Measurements from ENCODE around the gene PGLYRP2.

PGLYRP2 gene

DNA sequence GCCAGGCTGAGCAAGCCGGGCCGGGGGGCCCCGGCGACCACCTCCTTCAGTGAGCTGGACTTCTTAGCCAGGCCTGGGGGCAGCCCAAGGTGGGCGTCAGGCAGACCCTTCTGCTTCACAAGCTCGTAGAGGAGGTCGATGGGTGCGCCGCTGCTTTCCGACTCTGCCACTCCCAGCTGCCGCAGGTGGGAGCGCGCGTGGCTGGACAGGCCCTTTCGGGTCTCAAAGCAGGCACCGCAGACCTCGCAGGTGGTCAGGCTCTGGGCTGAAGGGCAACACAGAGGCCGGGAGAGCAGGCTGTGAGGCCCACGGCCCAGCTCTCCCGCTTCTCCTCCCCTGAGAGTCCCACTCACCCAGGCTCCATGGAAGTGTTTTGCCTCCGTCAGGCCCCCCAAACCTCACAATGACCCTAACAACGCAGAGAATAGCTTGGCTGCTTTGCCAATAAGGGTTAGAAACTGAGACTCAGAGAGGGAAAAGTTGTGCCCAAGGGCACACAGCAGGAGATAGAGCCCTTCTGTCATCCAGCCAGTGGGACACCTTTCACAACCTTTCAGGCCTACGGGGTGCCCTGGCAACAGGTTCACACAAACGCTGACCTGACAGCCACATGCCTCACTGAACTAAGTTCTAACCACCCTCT is 49.4 kb downstream of the PGLYRP2 start:
- ChIA-PET CTCF (no interaction called here), POLR2A (interaction anchor here (6.7 kb wide), 1 partner anchor 11 kb away, joined by 54 read pairs; the partner anchor contains the start of gene AKAP8L)
- DNase-seq (ENCODE audit: extremely low spot score): no peak
- TF ChIP-seq L3MBTL2 (conservative IDR thresholded peaks at IDR 0.05) (no peak), NFRKB (IDR thresholded peaks at IDR 0.05) (no peak), FOXK2 (IDR thresholded peaks at IDR 0.05) (no peak), LEF1 (IDR thresholded peaks at IDR 0.05; ENCODE audit: borderline replicate concordance) (no peak), ZNF384 (IDR thresholded peaks at IDR 0.05) (no peak), SP1 (IDR thresholded peaks at IDR 0.05) (no peak), CTBP1 (IDR thresholded peaks at IDR 0.05; ENCODE audit: borderline replicate concordance) (no peak), ELF4 (IDR thresholded peaks at IDR 0.05) (no peak), TARDBP (IDR thresholded peaks at IDR 0.05) (no peak), FOXA1 (IDR thresholded peaks at IDR 0.05) (no peak), HDGF (IDR thresholded peaks at IDR 0.05; ENCODE audit: borderline replicate concordance) (no peak), BHLHE40 (IDR thresholded peaks at IDR 0.05; ENCODE audit: borderline replicate concordance) (no peak), FOXM1 (IDR thresholded peaks at IDR 0.05; ENCODE audit: borderline replicate concordance) (no peak), SUZ12 (IDR thresholded peaks at IDR 0.05) (no peak)

DNA sequence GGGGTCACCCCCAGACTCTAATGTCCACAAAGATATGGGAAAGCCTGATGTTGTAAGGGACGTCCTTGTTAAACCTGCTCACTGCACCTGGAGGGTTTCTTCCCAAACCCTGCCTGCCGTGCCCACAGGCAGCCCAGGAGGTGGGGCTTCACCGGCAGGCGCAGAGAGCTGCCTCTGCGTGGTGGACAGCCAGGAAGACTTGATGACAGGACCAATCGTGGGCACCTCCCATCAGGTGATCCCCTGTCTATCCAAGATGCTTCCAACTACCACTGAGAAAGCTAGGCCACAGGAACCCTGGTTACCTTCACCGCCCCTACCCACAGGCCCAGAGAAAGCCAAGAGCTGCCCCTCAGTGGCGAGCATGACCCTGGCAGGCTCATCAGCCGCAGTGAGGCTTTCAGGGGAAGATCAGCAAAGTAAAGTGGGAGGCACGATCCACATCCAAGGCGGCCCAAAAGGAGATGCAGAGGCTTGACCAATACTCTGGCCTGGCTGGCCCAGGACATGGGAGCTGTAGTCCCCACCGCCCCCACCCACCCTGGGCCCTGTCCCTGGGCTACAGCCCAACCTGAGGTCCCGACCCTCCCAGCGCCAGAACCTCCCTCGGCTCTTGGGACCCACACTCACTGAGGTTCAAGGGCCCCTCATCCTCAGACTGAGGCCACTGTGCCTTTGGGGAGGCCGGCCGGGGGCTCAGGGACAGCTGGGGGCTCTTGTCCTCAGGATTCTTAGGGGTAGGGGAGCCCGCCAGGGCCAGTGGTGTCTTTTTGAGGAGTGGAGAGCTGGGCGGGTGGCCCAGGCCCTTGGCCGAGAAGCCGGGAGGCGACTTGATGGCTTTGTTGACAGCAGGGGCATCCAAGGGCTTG is 50.1 kb downstream of the PGLYRP2 start:
- POLR2A ChIA-PET: interaction anchor here (6.7 kb wide), 1 partner anchor 10 kb away, joined by 54 read pairs; the partner anchor contains the start of gene AKAP8L
- TF ChIP-seq FOXK2 (IDR thresholded peaks at IDR 0.05): no peak
- no peak for TF ChIP-seq NFRKB (IDR thresholded peaks at IDR 0.05)
- no peak for TF ChIP-seq FOXM1 (IDR thresholded peaks at IDR 0.05; ENCODE audit: borderline replicate concordance)
- TF ChIP-seq LEF1 (IDR thresholded peaks at IDR 0.05; ENCODE audit: borderline replicate concordance): no peak
- no peak for TF ChIP-seq ELF4 (IDR thresholded peaks at IDR 0.05)
- TF ChIP-seq, protein P1, sequence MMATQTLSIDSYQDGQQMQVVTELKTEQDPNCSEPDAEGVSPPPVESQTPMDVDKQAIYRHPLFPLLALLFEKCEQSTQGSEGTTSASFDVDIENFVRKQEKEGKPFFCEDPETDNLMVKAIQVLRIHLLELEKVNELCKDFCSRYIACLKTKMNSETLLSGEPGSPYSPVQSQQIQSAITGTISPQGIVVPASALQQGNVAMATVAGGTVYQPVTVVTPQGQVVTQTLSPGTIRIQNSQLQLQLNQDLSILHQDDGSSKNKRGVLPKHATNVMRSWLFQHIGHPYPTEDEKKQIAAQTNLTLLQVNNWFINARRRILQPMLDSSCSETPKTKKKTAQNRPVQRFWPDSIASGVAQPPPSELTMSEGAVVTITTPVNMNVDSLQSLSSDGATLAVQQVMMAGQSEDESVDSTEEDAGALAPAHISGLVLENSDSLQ (IDR thresholded peaks at IDR 0.05): no peak
- TF ChIP-seq HDGF (IDR thresholded peaks at IDR 0.05; ENCODE audit: borderline replicate concordance): no peak
- TF ChIP-seq CTBP1 (IDR thresholded peaks at IDR 0.05; ENCODE audit: borderline replicate concordance): no peak
- TF ChIP-seq ZNF384 (IDR thresholded peaks at IDR 0.05): no peak
- DNase-seq (ENCODE audit: extremely low spot score): no peak
- CTCF ChIA-PET: interaction anchor here (1.2 kb wide), 1 partner anchor 9 kb away, joined by 4 read pairs; no protein-coding TSS in a partner anchor

DNA sequence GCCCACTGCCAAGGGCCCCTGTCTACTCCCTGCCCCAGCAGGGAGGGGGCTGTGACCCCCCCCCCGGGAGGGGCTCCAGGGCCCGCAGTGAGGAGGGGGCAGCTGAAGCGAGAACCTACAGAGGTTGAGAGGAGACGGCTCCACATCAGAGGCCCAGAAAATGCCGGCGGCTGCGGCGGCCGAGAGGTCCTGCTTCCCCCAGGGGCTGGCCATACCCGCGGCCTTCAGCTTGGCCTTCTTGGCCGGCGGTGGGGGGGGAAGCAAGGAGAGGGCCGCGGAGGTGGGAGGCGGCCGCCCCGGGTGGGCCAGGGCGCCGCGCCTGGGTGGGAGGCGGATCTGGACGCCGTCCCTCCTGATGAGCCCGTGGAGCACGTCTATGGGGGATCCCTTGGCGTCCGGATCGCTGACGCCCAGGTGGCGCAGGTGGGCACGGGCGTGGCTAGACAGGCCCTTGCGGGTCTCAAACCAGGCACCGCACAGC is 51.3 kb downstream of the PGLYRP2 start:
- TF ChIP-seq L3MBTL2 (conservative IDR thresholded peaks at IDR 0.05): no peak
- no peak for TF ChIP-seq HDGF (IDR thresholded peaks at IDR 0.05; ENCODE audit: borderline replicate concordance)
- no peak for TF ChIP-seq ELF4 (IDR thresholded peaks at IDR 0.05)
- no peak for TF ChIP-seq FOXM1 (IDR thresholded peaks at IDR 0.05; ENCODE audit: borderline replicate concordance)
- DNase-seq (ENCODE audit: extremely low spot score): no peak
- ChIA-PET CTCF (no interaction called here), POLR2A (interaction anchor here (6.7 kb wide), 1 partner anchor 9 kb away, joined by 54 read pairs; the partner anchor contains the start of gene AKAP8L)

DNA sequence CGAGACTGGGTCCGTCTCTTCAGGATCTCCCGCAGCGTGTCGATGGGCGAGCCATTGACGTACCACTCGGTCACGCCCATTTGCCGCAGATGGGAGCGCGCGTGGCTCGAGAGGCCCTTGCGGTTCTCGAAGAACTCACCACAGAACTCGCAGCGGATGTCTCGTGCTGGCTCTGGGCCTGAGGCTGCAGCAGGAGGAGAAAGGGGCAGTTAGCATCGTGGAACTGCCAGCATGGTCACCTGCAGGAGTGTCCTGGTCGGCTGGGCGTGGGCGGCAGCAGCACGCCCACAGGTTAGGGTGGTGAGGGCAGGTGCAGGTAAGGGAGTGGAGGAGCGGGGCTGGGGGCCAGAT is 52.0 kb downstream of the PGLYRP2 start:
- TF ChIP-seq FOXM1 (IDR thresholded peaks at IDR 0.05; ENCODE audit: borderline replicate concordance): no peak
- TF ChIP-seq LEF1 (IDR thresholded peaks at IDR 0.05; ENCODE audit: borderline replicate concordance): no peak
- no peak for TF ChIP-seq TARDBP (IDR thresholded peaks at IDR 0.05)
- TF ChIP-seq FOXA1 (IDR thresholded peaks at IDR 0.05): no peak
- TF ChIP-seq SP1 (IDR thresholded peaks at IDR 0.05): no peak
- no peak for TF ChIP-seq L3MBTL2 (conservative IDR thresholded peaks at IDR 0.05)
- no peak for TF ChIP-seq HDGF (IDR thresholded peaks at IDR 0.05; ENCODE audit: borderline replicate concordance)
- no peak for TF ChIP-seq CTBP1 (IDR thresholded peaks at IDR 0.05; ENCODE audit: borderline replicate concordance)
- TF ChIP-seq, protein P1 (IDR thresholded peaks at IDR 0.05): no peak
- no peak for TF ChIP-seq ARNT (IDR thresholded peaks at IDR 0.05)
- DNase-seq (ENCODE audit: extremely low spot score): no peak
- CTCF ChIA-PET: no interaction called here
- POLR2A ChIA-PET: no interaction called here

DNA sequence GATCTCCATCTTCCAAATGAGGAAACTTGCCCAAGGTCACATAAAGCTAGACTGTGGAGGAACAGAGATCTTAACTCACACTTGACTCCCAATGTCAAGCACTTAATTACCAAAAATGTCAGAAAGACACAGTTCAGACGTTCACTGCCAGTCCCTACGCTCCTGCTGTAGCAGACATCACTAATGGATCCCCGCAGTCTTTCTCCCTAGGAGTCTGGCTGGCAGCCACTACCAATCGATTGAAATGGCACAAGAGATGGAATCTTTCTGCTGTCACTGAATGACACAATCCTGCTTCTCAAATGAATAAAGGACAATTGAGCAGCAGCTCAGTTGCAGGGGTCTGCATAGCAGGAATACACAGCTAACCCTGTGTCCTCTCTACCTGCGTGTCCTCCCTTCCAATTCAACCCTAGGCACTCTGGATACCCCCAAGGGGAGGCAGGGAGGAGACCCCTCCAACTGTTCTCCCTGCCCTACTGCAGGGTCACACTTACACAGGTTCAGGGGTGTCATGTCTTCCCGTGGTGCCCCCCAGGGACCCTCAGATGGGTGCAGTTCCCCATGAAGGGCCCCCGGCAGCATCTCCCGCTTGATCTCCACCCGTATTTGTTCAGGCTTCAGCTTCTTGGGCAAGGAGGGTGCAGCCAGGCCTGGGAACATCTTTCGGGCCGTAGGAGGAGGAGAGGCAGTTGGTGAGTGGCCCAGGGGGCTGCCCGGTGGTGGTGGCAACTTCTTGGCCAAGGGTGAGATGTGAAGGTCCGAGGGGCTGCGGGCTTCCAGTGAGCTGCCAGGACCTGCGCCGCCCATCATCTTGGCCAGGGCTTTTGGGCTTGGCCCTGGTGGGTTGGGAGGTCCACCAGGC is 52.6 kb downstream of the PGLYRP2 start:
- ChIA-PET POLR2A (no interaction called here), CTCF (no interaction called here)
- DNase-seq (ENCODE audit: extremely low spot score): no peak
- TF ChIP-seq TARDBP (IDR thresholded peaks at IDR 0.05) (no peak), ZNF384 (IDR thresholded peaks at IDR 0.05) (no peak), FOXM1 (IDR thresholded peaks at IDR 0.05; ENCODE audit: borderline replicate concordance) (no peak)

DNA sequence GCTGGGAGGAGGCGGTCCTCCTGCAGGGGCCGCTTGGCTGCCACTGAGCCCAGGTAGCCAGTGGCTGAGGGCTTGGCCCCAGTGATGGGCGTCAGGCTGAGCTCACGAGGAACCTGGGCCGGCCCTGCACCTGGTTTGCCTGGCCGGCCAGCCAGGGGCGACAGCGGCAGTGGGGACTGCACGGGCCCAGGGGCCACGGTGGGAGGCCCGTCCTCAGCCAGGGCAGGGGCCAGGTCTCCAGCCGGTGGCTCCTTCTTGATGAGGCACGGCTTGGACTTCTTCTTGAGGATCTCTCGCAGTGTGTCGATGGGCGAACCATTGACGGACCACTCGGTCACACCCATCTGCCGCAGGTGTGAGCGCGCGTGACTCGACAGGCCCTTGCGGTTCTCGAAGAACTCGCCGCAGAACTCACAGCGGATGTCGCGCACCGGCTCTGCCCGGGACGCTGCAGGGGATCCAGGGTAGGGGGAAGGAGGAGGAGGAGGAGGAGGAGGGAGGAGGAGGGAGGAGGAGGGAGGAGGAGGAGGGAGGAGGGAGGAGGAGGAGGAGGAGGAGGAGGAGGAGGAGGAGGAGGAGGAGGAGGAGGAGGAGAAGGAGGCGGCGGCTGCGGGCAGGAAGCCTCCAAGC is 53.9 kb downstream of the PGLYRP2 start:
- CTCF ChIA-PET: no interaction called here
- TF ChIP-seq, protein P1 (IDR thresholded peaks at IDR 0.05): no peak
- TF ChIP-seq NFRKB (IDR thresholded peaks at IDR 0.05) (no peak), SP1 (IDR thresholded peaks at IDR 0.05) (no peak), FOXA1 (IDR thresholded peaks at IDR 0.05) (no peak), ZNF384 (IDR thresholded peaks at IDR 0.05) (no peak)
- no peak for DNase-seq (ENCODE audit: extremely low spot score)
- POLR2A ChIA-PET: no interaction called here

All from HEK293T (cell line).